ENCODE results near the gene GVQW3. TPM values are rescaled to one million over a fixed set of nuclear protein-coding genes. Genes with fewer than 3 reads are reported as not detected.

The GVQW3 gene
- 0.57 and 1.5 TPM in 2 replicates for total RNA-seq

GRCh38 chr11:76380977-76381719 is at the start of gene GVQW3, which contains the start of gene THAP12:
TSS of gene GVQW3 (plus strand) at chr11:76381323. CDS start at chr11:76381829, 506 bp downstream.
TSS of gene THAP12 (minus strand) at chr11:76381132. CDS start at chr11:76380836, 296 bp downstream.

GRCh38 chr11:76444384-76445120 is 63.4 kb downstream of the GVQW3 start, which contains the start of gene EMSY:
TSS of gene EMSY (plus strand) at chr11:76445018. CDS start at chr11:76446939, 1,921 bp downstream.

Other genes with a start within 250 kb of the GVQW3 start
- 0.28 and 1.1 TPM in 2 replicates for gene WNT11, start 174.8 kb upstream of the GVQW3 start, total RNA-seq
- 32.1 and 33.7 TPM in 2 replicates for gene THAP12, start 191 bp upstream of the GVQW3 start, total RNA-seq
- 7.9 and 9.4 TPM in 2 replicates for gene EMSY, start 63.7 kb downstream of the GVQW3 start, total RNA-seq